ENCODE measurements around the gene RLN1.
"Not testable (repeated sequence)": the region's sequence is repeated elsewhere in the genome, so short reads cannot be mapped to it uniquely, and the experiment has no call there.

Gene RLN1

DNA sequence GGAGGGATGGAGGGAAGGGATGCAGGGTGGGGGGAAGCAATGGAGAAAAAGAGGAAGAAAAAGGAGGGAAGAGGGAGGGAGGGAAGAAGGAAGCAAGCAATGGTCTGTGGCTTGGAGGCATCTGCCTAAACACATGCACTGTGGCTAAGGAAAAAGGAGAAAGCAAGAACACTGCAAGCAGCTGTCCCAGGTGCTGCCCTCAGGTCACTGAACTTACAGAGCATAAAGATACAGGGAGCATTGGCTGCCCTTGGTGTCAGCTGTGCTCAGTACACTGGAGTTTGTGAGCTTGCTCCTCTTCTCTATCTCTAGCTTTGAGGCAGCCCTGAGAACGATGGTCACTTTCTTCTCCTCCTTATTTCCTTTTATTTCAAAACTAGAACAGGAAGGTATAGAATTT is 18.1 kb downstream of the RLN1 start:
- DNase-seq = not testable (repeated sequence)

DNA sequence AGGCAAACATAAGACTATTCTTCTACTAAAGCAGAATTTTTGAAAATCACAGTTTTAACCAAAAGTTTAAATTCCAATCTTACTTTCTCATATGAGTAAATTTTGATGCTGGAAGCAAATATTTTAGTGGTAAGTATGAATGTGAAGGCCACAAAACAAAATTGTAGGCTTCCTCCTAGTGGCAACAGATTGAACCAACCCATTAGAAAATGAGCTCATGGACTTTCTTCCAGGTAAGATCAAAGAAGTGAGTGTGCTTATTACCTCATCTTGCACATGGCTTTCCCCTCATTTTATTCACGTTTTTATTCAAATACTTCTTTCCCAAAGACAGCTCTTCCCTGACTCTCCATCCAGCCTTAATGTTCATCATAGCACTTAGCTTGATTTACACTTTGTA is 18.6 kb downstream of the RLN1 start:
- DNase-seq = no peak

DNA sequence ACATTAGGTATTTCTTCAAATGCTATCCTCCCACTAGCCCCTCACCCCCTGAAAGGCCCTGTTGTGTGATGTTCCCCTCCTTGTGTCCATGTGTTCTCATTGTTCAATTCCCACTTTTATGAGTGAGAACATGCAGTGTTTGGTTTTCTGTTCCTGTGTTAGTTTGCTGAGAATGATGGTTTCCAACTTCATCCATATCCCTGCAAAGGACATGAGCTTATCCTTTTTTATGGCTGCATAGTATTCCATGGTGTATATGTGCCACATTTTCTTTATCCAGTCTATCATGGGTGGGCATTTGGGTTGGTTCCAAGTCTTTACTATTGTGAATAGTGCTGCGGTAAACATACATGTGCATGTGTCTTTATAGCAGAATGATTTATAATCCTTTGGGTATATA is 23.3 kb downstream of the RLN1 start:
- not testable (repeated sequence) for DNase-seq

DNA sequence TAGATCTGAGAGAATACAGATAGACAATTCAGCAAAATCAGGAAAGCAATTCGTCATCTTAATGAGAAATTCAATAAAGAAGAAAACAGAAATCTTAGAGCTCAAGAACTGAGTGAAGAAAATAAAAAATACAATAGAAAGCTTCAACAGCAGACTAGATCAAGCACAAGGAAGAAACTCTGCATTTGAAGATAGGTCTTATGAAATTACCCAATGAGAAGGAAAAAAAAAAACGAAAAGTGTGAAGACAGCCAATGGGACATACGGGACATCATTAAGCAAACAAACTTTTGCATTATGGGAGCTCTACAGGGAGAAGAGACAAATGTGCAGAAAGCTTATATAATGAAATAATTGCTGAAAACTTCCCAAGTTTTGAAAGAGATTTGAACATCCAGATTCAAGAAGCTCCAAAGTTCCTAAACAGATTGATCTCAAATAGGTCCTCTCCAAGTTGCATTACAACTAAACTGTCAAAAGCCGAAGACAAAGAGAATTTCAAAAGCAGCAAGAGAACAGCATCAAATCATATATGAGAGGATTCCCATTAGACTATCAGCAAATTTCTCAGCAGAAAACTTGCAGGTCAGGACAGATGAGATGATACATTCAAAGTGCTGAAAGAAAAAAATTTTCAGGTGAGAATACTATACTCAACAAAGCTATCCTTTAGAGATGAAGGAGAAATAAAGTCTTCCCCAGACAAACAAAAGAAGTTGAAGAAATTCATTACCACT is 24.3 kb downstream of the RLN1 start:
- DNase-seq = no peak

DNA sequence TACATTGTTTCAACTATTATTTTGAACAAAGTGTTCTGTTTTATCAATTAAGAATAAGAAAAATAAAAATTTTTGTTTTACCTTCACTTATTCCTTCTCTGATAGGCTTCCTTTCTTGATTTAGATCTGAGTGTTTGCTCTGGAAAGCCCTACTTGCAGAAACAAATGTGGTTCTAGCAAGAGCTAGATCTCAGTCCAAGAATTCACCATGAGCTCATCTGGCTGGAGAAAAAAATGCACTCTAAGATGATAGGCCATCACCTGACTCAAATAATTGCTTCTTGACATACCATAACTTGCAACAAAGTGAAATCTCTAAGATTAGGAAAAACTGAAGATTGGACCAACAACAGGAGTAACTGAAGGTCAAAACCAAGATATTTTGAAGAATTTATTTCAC is 28.8 kb downstream of the RLN1 start:
- no peak for DNase-seq

DNA sequence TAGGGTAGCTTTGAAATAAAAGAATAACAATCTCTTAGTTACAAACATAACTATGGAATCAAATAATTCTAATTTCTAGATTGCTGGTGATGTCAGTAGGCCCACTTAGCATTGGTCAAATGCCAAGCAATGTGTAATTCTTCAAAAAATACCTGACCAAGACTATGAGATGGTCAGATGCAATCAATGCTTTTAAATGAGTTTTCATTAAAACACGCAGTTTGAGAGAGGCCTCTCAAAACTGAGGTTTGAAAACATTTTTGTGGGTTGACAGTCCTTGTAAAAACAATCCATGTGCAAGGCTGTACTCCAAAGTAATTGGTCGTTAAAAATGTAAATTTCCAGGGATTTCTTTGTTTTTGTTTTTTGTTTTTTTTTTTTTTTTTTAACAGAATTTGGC is 33.9 kb downstream of the RLN1 start:
- DNase-seq = no peak

DNA sequence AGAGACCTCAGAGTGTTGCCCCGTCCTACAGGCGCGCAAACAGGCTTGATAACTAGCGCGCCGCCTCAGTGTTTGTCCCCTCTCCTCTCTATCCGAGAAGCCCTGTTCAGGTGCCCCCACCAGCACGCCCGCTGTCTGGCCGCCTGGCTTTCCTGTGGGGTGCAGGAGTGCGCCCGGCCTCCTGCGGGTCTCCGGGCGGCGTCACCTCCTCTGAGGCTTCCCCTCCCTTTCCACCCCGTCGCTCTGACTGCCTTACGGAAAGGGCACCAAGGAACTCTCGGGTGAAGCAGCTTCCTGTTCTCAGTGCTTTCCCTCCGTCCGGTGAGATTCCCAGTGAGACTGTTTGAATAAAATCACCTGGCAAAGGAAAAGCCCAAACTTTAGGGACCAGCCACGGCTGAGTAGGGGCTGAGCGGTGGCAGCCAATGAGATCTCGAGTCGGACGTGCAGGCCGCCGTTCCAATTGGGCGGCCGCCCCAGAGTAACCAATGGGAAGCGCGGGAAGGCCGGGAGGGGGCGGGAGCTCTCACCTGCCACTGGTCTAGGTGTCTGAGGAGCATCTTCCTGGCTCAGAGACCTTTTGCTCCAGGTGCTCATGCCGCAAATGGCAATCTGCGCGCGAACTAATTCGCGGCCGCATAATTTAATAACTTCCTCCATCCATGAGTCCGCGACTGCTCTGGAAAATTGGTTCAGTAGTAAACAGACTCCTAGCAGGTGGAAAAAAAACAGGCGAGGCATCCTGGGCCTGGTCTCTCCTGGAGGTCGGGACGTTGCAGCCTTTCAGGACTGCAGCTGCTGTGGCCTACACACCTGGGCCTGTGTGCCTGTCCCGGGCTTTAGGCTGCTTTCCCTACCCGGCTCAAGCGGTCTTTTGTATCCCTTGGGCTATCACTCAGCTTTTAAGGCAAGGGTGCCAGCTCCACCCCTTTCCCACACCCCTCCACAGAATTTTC is 35.6 kb downstream of the RLN1 start, which contains the start of gene RLN2:
Gene RLN2 (minus strand): TSS at position 877 of the 956 bp plus-strand sequence. CDS start 136 bp downstream, at position 741.
- DNase-seq = peak in 1 of 2 experiments; percentile 1

DNA sequence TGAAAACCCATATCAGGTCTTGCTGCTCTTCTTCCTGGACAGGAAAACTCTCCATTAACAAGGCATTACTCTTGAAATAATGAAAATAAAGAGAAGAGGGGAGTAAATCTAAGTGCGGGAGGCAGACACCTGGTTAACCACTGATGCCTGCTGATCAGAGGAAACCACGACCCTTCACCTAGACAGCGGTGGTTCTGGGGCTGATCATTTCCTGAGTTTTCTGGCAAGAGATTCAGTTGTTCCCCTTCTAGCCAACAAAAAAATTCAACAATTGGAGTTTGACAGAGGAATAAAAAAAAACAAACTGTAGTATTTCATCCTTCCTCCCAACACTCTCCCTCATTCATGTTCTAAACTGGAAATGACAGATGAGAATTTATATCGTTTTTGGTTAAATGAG is 38.1 kb downstream of the RLN1 start:
- DNase-seq = no peak

DNA sequence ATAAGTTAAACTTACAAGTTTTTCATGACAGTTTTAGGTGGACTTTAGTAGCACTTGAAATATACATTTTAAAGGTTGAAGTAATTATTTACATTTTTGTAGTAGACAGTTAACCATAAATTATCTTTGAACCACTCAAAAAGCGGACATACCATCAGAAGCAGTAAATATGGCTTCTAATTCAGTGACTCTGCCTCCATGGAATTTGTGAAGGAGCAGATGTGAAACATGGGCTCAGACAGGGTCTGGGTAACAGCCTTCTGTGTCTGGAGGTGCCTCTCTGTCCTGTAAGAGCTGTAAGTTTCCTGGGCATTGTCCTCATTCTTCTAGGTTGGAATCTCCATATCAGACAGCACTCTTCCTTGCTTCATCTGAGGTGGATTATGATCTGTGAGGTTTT is 47.5 kb downstream of the RLN1 start:
- no peak for DNase-seq

DNA sequence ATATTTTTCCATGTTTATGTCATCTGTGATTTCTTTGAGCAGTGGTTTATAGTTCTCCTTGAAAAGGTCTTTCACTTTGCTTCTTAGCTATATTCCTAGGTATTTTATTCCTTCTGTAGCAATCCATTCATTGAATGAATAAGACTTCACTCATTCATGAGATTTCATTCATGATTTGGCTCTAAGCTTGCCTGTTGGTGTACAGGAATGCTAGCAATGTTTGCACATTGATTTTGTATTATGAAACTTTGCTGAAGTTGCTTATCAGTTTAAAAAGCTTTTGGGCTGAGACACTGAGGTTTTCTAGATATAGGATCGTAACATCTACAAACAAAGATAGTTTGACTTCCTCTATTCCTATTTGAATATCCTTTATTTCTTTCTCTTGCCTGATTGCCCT is 51.1 kb downstream of the RLN1 start:
- no peak for DNase-seq

DNA sequence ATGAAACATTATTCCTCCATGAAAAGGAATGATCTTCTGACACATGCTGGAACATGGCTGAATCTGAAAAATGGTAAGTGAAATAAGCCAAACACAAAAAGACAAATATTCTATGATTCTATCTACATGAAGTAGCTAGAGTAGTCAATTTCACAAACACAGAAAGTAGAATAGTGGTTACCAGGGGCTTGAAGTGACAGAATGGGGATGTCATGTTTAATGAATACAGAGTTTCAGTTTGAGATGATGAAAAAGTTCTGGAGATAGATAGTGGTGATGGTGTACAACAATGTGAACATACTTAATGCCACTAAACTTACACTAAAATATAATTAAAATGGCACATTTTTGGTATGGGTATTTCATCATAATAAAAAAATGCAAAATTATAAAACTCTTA is 53.4 kb downstream of the RLN1 start:
- DNase-seq = no peak

All from stimulated activated CD4-positive, alpha-beta T cell treated with anti-CD3 and anti-CD28 coated beads, Interleukin-4, amount 100 ng/mL, for 4 hours (primary cell).